Measurements from ENCODE around the gene HSD17B1.

DNA sequence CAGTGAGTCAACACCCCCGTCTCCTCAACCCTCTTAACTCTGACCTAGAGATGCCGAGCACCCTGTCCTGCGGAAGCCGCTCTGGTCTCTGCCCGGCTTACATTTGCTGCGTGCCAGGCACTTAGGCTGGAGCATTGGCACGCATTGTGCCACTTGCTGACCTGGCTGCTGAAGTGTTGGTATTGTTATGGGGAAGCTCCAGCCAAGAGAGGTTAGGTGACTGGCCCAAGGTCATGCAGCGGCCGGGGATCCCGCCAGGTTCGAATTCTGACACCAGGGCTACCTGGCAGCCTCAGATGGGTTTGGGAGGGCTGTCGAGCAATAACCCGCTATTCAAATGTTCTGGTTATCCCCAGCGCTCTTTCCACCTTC, 5.0 kb upstream of the HSD17B1 start:
- TF ChIP-seq, protein P1, sequence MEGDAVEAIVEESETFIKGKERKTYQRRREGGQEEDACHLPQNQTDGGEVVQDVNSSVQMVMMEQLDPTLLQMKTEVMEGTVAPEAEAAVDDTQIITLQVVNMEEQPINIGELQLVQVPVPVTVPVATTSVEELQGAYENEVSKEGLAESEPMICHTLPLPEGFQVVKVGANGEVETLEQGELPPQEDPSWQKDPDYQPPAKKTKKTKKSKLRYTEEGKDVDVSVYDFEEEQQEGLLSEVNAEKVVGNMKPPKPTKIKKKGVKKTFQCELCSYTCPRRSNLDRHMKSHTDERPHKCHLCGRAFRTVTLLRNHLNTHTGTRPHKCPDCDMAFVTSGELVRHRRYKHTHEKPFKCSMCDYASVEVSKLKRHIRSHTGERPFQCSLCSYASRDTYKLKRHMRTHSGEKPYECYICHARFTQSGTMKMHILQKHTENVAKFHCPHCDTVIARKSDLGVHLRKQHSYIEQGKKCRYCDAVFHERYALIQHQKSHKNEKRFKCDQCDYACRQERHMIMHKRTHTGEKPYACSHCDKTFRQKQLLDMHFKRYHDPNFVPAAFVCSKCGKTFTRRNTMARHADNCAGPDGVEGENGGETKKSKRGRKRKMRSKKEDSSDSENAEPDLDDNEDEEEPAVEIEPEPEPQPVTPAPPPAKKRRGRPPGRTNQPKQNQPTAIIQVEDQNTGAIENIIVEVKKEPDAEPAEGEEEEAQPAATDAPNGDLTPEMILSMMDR (IDR thresholded peaks at IDR 0.05 in 4 of 5, conservative IDR thresholded peaks at IDR 0.05 in 1 of 5), result no peak
- TF ChIP-seq POLR2A (IDR thresholded peaks at IDR 0.05), result no peak
